NCI-H128 (cell line): ENCODE results near the gene FAM120B.
A peak's percentile ranks its signal among the peaks of the same experiment; 100 is the strongest.
"Not testable (repeated sequence)": the region's sequence is repeated elsewhere in the genome, so short reads cannot be mapped to it uniquely, and the experiment has no call there.

Source experiments
- DNase-seq: peaks from one replicate; lab custom pipeline; 2025; ENCODE audit not compliant: unreplicated experiment; lab: John Stamatoyannopoulos, UW

Gene FAM120B

GRCh38 chr6:170306324-170307079, at the start of gene FAM120B:
Gene FAM120B (plus strand): TSS chr6:170306758. CDS start chr6:170317391, 10,633 bp downstream.
- peak; percentile 92 for DNase-seq

- no peak for DNase-seq
Measured at GRCh38 chr6:170257376-170257775, 49.2 kb upstream of the FAM120B start.

- DNase-seq, result no peak
Measured at GRCh38 chr6:170258407-170258806, 48.2 kb upstream of the FAM120B start.

GRCh38 chr6:170259278-170259677, 47.3 kb upstream of the FAM120B start:
- DNase-seq, result no peak

GRCh38 chr6:170260686-170261085, 45.9 kb upstream of the FAM120B start:
- no peak for DNase-seq

- DNase-seq, result no peak
Measured at GRCh38 chr6:170261643-170262488, 44.7 kb upstream of the FAM120B start.

GRCh38 chr6:170262489-170263088, 44.0 kb upstream of the FAM120B start:
- DNase-seq, result no peak

GRCh38 chr6:170263410-170263809, 43.1 kb upstream of the FAM120B start:
- DNase-seq, result no peak

GRCh38 chr6:170264086-170264485, 42.5 kb upstream of the FAM120B start:
- DNase-seq, result no peak

GRCh38 chr6:170264644-170265043, 41.9 kb upstream of the FAM120B start:
- DNase-seq, result not testable (repeated sequence)

GRCh38 chr6:170265655-170266054, 40.9 kb upstream of the FAM120B start:
- no peak for DNase-seq

- DNase-seq, result no peak
Measured at GRCh38 chr6:170266061-170266825, 40.3 kb upstream of the FAM120B start.

- DNase-seq, result no peak
Measured at GRCh38 chr6:170267688-170268087, 38.9 kb upstream of the FAM120B start.

- DNase-seq, result no peak
Measured at GRCh38 chr6:170268216-170269129, 38.1 kb upstream of the FAM120B start.

- peak; percentile 17 for DNase-seq
Measured at GRCh38 chr6:170269151-170269845, 37.3 kb upstream of the FAM120B start.

- no peak for DNase-seq
Measured at GRCh38 chr6:170269846-170270541, 36.6 kb upstream of the FAM120B start.

GRCh38 chr6:170270984-170271593, 35.5 kb upstream of the FAM120B start:
- DNase-seq, result no peak

GRCh38 chr6:170271771-170272314, 34.7 kb upstream of the FAM120B start:
- no peak for DNase-seq
